Activated CD4-positive, alpha-beta T cell treated with anti-CD3 and anti-CD28 coated beads, Interleukin-2, Interleukin-6, amounts not matched to agents 100 ng/mL and 50 ng/mL, durations not matched to agents 16 hours and 8 hours (primary cell): ENCODE data around the gene UBA52.
"Not testable (repeated sequence)": the region's sequence is repeated elsewhere in the genome, so short reads cannot be mapped to it uniquely, and the experiment has no call there.

ENCODE experiments used
- DNase-seq: peaks from one replicate; pipeline ENCODE4 v3.0.0-alpha.2; 2020

The UBA52 gene

DNA sequence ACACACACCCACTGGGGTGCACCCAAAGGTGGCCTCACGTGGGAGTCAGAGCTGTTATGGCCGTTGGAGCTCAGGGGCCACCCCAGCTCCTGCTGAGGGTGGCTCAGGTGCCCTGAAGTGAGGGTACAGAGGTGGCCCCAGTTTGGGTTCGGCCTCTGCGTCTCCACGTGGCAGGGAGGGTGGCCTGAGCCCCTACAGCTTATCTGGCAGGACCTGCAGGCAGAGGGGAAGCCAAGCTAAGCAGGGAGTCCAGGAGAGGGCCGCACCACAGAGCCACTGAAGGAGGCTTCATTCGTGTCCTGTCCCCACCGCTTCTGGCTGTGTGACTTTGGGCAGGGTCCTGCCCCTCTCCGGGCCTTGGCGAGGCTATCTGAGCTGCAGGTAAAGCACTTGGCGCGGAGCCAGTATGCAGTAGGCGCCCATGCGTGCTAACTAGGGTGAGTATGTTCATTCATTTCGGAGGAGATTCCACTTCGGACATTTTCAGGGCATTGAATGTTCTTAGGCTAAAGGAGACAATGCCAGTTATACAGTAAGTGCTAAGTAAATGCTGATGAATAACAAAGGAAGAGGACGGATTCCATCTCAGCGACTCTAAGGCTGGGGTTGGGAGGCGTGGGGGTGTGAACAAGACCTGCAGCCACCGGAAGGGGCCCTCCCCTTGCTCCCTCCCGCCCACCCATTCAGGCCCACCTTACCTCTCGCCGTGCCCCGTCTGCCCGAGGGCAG, 21.9 kb downstream of the UBA52 start:
- DNase-seq: no peak

DNA sequence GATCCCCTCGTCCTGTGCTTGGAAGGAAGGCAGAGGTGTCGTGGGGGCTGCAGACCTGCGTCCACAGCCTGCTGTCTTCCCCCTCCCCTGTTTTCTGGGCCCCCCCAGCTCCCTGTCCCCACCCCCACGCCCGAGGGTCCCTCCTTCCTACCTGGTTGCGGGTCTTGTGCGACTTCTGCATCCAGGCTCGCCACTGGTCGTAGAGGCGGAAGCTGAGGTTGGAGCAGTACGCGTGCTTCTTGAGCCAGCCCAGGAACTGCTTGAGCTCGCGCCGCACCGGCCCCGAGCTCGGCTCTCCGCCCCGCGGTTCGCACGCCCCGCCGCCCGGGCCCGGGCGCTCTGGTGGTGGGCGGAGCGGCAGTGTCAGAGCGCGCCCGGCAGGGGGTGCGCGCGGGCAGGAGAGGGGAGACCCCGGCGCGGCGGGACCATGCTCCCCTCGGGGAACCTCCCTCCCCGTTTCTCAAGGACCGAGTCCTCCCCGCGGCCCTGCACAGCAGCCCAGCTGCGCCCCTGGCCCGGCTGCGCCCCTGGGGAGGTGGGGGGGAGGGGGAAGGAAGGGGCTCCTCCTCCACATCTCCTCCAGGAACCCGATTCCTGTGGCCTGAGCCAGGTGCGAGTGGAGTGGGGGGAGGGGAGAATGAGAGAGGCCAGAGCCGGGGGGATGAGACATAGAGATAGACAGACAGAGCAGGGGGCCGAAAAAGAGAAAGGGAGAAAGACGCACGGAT, 22.6 kb downstream of the UBA52 start:
- DNase-seq: peak; percentile 79

DNA sequence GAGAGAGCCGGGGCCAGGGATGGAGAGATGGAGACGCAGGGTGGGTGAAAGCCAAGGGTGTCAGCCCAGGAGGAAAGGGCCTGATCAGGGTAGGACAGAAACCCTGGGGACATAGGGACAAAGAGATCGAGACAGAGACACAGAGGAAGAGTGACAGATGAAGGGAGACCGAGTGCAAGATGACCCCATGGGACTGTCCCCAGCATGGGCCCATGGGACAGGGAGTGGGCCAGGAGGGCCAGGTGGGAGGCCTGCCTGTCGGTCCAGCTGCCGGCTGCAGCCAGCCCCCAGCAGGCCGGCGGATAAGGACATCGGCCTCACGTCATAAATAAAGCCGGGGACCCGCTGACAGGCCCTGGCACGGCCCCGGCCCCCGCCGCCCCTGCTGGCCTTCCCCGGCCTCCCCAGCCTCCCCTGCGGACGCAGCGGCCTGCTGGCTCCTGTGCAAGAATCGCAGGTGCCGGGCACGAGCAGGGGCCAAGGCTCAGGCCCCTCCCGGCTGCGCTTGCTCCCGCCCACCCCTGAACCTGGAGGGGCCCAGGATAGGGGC, 23.2 kb downstream of the UBA52 start:
- DNase-seq: no peak

DNA sequence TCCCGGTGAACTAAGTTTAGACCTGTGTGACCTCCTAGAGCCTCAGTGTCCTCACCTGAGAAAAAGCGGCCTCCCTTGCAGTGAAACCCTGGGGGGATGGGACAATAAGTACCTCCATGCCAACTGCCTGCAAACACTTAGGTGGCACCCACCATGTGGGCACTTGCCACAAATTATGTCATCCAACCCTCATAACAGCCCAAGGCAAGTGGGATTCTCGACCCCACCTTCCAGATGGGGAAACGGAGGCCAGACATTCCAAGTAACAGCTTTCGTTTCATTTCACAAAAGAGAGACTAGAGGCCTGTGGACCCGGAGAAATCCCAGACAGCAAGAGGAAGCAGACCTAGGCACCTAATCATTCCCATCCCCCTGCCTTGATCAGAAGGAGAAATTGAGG, 23.8 kb downstream of the UBA52 start:
- DNase-seq: no peak

DNA sequence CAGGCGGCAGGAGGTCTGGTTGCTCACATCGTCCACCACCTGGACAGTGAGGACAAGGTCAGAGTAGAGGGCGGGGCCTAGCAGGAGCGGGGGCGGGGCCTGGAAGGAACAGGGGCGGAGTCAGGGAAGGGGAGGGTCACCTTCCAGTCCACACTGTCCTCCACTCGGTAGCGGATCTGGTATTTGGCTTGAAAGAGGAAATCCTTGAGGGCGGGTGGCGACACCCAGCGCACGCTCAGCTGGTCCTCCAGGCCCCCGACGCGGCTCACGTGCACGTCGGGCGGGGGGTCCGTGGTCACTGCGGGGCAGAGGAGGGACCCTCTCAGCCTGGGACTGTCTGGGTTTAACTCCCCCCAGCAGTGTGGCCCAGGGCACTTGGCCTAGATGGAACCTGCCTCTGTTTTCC, 25.1 kb downstream of the UBA52 start:
- no peak for DNase-seq

DNA sequence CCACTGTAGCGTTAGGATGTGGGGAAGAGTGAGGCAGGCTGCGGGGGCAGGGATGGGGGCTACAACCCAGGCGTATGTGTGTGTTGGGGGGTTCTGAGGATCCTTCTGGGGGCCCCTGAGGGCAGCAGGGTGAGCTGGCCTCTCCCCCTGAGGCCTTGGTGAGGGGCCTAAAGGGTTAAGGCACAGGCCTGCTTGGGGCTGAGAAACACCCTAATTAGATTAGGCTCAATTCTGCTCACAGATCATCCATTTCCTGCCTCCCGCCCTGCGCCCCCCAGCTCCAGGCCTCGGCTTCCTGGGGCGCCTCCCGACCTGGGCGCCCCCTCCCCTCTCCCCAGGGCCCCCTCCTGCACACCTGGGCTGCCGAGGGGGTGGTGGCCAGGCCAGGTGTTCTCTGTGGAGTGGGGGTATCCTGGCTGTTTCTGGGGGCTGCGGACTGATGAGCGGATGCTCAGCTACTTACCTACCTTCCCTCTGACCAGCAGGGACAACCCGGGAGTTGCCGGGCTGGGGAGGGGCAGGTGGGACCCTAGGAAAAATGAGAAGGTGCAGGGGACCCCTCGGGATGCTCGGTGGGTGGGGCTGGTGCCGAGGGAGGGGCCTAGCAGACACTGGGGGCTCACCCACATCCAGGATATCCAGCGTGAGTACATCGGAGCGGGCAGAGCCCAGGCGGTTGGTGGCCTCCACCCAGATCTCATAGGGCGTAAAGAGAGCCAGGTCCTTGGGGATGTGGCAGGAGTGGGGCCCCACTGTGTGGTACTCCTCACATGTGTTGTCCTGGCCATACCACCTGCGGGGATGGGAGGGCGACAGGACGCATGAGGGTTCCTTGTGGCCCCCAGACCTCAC, 26.4 kb downstream of the UBA52 start:
- DNase-seq: no peak

DNA sequence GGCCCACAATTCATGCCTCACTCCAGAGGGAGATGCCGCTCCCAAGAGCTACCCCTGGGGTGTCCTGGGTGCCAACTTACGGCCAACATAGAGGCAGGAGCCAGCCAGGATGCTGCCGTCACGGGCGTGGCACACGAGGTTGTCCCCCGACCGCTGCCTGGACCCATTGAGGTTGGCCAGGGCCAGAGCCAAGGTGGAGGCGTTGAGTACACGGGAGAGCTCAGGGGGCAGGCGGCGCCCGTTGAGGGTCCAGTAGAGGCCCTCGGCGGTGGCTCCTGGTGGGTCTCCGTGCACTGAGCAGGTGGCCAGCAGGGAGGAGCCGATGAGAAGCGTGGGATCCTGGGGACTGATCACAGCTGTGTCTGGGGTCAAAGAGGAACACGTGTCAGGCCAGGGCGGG, 27.8 kb downstream of the UBA52 start:
- no peak for DNase-seq

DNA sequence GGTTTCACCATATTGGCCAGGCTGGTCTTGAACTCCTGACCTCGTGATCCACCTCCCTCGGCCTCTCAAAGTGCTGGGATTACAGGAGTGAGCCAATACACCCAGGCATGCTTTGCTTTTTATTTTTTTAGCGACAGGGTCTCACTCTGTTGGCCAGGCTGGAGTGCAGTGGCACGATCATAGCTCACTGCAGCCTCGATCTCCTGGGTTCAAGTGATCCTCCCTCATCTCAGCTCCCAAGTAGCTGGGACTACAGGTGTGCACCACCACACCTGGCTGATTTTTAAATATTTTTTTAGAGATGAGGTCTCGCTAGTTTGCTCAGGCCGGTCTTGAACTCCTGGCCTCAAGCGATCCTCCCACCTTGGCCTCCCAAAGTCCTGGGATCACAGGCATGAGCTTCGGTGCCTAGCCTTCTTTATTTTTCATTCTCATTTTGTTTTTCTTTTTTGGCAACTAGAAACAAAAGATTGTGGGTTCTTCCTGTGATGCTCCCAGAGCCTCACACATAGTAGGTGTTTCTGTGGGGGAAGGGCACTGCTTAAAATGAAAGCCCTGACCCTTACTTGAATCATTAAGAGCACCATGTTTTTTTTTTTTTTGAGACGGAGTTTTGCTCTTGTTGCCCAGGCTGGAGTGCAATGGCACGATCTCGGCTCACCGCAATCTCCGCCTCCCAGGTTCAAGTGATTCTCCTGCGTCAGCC, 29.2 kb downstream of the UBA52 start:
- DNase-seq: not testable (repeated sequence)

DNA sequence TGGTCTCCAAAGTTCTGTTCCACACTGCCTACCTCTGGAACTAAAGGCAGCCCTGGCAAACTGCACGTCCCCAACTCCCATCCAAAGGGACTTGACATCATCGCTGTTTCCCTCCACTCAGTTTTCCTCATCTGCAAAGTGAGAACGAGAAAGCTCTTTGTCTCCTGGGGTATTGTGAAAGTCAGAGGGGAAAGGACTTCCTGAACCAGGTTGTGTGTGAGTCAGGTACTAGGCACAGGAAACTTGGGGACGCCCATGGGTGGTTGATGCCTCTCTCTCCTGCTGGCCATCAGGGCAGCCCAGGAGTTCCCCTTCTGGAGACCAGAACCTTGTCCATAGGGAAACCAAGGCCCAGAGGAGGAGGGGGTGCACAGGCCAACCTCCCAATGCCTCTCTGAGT, 30.2 kb downstream of the UBA52 start:
- DNase-seq: no peak

DNA sequence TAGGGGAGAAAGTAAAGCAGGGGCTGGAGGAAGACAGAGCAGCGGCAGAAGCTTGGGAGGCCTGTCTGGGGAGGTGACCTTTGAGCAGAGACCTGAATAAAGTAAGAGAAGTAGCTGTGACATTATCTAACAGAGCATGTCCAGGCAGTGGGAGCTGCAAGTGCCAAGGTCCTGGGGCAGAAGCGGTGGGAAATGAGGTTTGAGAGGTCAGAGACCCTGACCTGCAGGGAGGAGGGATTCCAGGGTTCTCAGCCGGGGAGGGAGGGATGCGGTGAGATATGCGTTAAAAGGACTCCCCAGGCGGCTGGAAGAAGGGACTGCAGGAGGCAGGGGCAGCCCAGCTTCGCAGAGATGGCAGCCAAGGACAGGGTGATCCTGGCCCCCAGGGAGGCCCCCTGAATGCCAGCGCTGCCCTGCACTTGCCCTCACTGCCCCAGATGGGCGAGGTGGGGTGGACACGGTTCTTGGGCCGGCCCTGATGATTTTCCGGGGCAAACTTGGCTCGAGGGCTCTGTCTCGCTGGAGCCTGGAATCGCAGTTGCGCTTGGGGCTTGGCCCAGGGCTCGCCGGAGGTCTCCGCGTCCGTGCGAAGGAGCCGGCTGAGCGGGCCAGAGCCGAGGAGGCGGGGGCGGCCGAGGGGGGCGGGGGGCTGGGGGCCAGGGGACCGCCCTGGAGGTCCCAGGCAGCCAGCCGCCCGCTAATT, 31.7 kb downstream of the UBA52 start:
- no peak for DNase-seq

DNA sequence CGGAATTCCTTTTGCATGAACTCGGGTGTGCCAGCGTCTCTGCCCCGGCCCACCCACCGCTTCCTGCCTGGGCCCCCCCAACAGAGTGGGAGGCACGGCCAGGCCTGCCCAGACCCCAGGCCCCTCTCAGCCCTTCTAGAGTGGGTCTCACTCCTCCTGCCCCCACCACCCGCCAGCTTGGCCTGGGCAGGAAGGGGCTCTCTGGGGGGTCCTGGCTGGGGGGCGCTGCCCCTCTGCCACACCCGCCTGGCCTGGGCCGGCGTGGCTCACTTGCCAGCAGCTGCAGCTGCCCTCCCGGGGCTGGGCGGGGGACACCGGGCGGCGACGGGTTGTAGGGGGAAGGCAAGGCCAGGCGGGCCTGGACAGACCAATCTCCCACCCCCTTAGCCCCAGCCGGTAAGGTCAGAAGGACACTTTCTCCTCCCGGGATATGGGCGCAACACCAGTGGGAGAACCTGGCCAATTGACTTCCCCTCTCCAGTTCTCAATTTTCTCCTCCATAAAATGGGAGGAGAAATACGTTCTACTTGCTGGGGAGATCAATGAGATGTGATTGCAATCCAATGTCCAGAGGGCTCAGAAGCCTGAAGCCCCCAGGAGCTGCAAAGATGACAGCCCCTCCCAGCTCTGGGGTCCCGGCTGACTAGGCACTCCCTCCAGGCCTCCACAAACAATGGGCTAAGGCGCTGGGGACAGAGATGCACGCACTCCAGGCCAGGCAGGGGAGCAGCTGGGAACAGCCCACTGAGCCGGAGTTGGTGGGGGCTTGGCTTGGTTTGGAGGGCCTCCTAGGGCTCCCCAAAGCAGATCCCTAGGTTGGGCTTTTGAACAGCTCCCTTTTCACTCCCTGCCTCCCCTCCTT, 32.5 kb downstream of the UBA52 start:
- DNase-seq: no peak

DNA sequence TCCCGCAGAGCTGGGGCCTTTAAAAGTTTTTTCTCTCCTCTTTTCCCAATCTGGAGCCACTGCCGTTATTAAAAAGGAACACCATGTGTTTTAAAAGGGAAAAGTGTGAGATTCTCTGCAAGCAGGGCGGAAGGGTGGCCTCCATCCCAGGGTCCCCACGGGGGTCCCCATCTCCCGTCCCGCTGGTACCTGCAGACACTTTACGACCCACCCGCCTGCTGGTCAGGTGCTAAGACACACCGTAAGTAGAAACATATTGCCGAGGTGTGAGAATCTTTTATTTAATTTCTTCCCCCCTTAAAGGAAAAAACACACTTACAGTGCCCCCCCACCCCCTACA, 33.1 kb downstream of the UBA52 start:
- no peak for DNase-seq

DNA sequence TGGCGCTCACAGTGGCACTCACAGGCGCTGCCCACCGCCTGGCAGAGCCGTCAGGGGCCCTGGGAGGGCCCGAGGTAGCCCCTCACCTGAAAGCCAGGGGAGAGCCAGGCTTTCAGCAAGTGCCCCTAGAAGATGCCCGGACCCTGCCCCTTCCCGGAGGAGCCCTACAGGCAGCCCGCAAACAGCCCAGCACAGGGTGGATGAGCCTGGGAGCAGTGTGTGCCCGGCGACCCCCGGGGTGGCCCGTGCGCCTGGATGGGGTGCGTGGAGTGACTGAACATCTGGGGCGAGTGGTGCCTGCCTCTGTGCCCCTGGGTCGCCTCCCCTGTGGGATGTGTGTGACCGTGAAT, 33.5 kb downstream of the UBA52 start:
- DNase-seq: no peak

DNA sequence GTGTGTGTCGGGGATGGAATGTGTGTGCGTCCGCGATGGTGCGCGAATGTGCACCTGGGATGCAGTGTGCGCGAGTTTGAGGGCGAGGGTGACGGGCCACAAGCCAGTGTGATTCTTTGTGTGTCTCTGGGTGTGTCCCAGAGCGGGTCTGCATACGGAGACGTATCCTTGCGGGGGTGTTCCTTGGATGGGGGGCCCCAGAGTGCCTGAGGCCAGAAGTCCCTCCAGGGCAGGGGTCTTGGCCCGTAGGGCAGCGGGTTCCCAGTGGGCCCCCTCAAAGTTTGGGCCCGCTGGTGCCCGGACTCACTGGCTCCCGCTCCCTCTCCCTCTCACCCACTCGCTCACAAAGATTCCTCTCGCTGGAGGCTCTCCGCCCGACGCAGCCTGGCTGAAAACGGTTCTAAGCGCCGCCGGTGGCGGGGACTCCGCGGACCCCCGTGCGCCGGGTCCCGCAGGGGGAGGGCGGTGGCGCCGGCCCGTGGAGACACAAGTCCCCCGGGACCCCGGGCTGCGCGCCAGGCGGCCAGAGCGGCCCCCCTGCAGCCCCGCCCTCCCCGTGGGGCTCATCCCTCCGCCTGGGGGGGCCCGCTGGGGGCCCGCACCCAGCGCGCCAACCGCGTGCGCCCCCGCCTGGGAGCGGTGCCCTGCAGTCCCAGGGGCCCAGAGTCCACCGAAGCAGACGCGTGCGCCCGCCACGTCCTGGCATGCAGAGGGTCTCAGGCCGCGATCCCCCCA, 34.1 kb downstream of the UBA52 start:
- DNase-seq: no peak

DNA sequence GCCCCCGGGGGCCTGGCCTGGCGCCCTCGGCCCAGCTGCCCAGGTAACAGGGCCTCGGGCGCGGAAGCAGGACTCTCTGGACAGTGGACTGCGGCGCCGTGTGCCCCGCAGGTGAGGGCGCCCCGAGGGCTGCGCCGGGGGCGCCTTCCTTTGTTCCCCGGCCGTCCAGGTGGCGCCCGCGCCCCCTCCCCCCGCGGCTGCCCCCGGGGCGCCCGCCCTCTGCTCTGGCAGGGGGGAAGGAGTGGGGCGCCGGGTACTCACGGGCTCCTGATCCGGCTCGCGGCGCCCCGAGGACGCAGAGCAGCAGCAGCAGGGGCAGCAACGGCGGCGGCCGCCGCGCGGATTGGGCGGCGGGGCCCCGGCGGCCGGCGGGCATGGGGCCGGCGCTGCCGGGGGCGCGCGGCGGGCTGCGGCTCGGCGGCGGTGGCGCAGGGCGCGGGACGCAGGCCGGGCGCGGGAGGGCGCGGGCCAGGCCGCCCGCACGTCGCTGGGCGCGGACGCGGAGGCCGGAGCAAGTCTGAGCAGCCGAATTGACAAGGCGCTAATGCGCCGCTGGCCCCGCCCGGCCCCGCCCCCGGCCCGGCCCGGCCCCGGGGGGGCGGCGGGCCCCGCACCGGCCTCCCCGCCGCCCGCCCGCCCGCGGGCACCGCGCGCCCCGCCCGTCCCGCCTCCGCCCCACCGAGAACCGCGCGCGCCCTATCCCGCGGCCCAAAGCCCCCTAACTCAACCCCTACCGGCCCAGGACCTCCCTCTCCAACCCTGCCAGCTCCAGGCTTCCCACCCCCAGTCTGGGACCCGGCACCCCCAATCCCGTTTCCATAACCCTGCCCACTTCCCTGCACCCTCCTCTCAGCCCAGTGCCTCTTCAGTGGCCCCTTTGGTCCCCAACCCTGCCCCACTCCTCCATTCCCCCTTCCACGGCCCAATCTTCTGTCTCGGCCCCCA, 34.9 kb downstream of the UBA52 start, which contains the start of gene CRLF1:
TSS of gene CRLF1 (minus strand) at position 519 of the 945 bp plus-strand sequence. CDS start at position 376, 143 bp downstream.
- no peak for DNase-seq

DNA sequence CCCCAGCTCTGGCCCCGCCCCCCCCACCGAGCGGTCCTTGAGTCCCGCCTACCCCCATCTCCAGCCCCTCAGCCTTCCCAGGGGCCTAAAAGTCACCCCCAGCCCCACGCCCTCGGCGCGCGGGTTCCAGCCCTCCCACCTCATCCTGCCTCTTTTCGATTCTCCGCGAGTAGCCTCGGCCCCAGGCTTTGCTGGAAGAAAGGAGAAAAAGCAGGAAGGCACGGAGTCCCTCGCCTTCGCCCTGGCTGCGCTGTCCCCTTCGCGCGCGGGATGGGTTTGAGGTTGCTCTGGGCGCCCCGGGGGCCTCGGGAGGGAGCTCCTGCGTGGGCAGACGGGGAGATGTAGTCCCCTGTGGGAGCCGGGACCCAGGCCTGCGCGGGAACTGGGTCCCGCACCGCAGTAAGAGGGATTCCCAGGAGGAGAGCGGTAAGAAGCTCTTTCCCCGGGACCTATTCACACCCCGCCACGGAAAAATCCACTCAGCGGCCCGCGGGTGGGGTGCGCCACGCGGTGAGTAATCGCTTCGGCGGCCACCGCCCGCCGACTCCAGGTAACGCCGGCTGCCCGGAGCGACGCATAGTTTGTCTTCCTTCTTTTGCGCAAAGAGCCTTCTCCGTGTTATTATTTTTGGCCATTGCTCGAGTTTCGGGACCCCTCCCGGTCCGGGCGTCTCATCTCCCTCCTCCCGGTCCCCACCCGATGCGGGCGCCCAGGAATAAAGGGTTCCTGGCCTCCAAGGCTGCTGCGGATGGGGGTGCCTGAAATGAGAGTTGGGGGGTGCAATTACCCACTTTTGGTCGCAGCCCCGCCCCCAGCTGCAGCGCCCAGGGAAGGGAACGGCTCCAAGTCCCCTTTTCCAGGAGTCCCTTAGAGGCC, 35.8 kb downstream of the UBA52 start:
- no peak for DNase-seq

DNA sequence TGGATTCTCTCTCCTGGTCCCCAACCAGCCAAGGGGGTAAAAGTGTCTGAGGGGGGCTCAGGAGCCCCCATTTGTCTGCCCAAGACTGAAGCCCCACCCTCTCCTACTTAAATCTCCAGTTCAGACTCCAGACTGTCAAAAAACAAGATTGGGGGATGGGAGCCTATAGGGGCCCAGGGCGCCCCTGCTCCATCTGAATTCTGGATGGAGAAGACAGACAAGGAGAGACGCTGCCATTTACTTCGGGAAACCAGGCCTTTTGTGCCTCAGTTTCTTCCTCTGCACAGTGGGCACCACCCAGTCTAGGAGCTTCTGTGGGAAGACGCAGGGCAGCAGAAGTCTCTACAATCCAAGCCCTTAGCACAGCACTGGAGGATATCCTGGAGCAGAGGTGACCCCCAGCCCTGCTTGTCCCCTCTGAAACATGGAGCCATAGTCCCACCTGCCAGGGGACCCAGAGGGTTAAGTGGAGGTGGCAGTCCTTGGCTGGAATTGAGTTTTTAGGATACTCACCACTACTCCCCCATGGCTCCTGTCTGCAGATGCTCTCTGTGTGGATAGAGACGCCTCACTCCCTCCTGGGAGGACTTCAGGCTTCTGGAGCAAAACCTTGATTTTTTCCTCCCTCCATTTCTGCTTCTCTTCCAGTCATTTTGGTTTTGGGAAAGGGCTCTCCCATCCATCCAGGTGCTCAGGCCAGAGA, 36.6 kb downstream of the UBA52 start:
- no peak for DNase-seq
